Cardiac fibroblast (primary cell): Measurements from ENCODE around the gene SLIT3.

ENCODE experiments used
- DNase-seq, 2 donors: peaks; one replicate each; pipeline versions ENCODE4 v3.0.0 to v3.0.0-alpha.2; 2010; ENCODE audit warnings: low read depth in 2 of 2
- H3K4me3 ChIP-seq, 2 donors: replicated peaks in 1 of 2; 1 replicate in 1 of 2; 2 replicates in 1 of 2; pipeline ENCODE4 v1.5.1; 2011; ENCODE audit warnings: low read depth in 2 of 2, low read length in 2 of 2, mild to moderate bottlenecking in 2 of 2, moderate library complexity in 1 of 2
- CTCF ChIP-seq: IDR thresholded peaks from one replicate; pipeline ENCODE4 v1.5.1; 2011; ENCODE audit warnings: low read depth, mild to moderate bottlenecking, low read length, inconsistent platforms

Gene SLIT3

DNA sequence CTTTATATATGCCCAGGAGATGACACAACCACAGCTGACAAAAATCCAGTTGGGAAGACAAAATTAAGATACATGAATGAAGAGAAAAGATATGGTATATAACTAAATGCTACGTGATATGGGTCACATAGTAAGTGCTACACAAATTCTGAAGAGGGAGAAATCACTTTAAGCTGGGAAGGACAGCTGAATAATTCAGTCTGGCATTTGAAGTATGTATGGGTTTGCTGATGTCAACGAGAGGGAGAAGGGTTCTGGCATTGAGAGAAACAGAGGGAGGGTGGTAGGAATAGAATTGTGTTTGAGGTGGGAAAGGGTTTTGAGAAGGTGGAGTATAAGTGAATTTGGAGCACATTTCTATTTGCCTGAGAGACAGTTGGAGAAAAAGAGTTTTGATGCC is 6.7 kb upstream of the SLIT3 start:
- peak in 1 of 2 donors; percentile 26 for DNase-seq
- no peak for TF ChIP-seq CTCF
- no peak overlapping the region for H3K4me3 ChIP-seq

DNA sequence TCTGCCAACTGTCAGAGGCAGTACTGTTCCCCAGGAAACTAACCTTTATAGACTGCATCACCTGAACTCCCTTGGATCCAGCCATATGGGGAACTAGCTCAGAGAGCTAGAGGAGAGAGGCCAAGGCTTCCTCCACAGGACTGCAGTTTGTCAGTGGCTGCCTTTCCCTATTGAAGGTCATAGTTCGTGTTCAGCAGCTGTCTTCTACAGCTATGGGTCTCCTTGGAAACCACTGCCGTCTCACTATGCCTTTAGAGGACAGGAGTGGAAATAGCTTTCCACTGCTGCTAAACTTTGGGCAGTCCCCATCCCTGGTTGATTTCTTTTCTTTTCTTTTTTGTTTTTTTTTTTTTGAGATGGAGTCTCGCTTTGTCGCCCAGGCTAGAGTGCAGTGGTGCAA is 4.4 kb upstream of the SLIT3 start:
- no peak for TF ChIP-seq CTCF
- H3K4me3 ChIP-seq = no peak overlapping the region
- DNase-seq = no peak

DNA sequence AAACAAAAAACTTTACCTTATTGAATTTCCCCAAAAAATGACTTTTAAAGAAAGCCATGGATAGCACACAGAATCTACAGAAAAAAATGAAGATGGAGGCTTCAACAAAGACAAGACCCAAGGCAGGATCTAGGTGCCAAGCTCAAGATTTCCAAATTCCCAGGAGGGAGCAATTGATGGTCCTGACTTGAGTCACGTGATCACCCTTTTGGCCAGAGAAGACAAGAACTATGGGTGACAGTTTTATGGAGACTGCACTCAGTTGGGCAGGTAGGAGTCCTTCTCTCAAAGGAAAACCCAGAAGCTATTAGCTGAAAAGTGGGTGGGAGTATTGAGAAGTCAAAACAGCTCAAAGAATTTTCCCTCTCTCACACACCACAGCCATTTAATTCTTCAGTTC is 3.2 kb upstream of the SLIT3 start:
- no peak for DNase-seq
- TF ChIP-seq CTCF = no peak
- H3K4me3 ChIP-seq = no peak overlapping the region

- H3K4me3 ChIP-seq = no peak overlapping the region
- no peak for TF ChIP-seq CTCF
- DNase-seq = no peak
These were observed 2.2 kb upstream of the SLIT3 start for GRCh38 chr5:169303119-169303515.

DNA sequence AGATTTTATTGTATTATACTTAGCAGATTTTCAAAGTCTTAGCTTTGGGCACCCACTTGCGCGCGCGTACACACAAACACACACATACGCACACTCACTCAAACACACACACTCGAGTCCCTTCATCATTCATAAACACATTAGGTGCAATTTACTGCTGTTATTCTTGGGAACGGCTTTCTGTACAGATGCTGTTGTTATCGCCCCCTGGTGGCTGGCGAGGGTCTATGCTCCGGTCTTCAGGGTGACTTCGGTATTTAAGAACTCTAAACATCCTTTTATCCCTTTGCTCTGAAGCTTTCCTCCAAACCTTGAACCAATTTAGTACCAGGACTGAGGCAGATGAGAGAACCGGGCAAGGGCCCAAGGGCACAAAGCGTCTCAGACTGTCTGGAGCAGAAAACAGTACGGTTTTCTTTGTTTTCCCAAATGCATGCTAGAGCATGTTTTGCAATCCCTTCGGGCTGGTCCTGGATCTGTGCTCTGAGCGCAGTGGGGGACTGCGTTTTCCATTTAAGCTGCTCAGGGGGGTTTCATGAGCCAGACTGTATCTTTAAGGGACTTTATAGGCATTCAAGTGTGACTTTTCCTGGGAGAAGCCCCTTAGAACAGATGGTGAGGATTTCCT is 1.7 kb upstream of the SLIT3 start:
- no peak overlapping the region for H3K4me3 ChIP-seq
- TF ChIP-seq CTCF = peak; percentile 88
- DNase-seq = peak; percentile 88 to 90

DNA sequence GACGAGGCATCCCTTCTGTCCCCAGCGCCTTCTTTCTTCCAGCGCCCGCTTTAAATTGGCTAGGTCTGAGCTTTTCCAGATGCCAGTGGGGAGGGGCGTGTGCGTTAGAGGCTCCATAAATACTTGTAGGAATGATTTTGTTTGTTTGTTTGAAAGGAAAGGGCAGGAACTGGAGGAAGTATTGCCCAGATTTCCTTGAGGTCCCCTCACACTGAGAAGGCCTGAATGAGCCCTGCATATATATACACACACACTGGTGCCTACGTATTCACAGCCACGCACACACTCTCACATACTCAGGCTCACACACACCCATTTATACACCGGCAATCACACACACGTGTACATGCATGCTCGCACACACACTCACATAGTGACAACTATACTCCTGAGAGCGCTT is 1.0 kb upstream of the SLIT3 start:
- H3K4me3 ChIP-seq = no peak overlapping the region
- TF ChIP-seq CTCF = no peak
- DNase-seq = no peak

DNA sequence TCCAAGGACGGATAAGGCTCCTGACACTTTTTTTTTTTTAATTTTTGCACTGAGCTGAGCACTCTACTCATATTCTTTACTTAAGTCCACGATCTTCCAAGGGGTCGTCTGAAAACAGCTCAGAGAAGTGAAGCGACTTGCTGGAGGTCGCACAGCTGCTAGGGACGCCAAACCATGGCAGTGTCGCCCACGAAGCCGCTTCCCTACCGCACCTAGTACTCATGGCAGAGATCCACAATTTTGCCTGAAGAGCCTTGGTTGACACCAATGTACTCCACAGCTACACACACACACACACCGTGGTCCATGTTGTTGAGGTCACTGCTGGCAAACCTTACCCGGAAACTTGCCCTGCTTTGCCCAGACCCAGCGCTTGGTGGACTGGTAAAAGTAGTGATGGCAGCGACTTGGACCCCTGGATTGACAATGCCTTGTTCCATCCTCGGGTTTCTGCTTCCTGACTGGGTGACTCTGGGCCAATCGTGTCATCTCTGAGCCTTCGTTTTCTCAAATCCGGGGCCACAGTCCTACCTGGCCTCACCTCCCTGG is 521 bp upstream of the SLIT3 start:
- peak overlapping the region; percentile 27 to 36 for H3K4me3 ChIP-seq
- TF ChIP-seq CTCF = no peak
- no peak for DNase-seq
